Panc1 (cell line): ENCODE data around the gene MSRB2. TPM values are rescaled to one million over a fixed set of nuclear protein-coding genes. Genes with fewer than 3 reads are reported as not detected.

Experiments
- ATAC-seq: fragments of 200-7000 bp; cut with Tn5 transposase; 2 replicates; pipeline ENCODE4 v1.9.1; 2020; ENCODE audit warnings: mild to moderate bottlenecking, moderate library complexity
- BruUV-seq: library from RNA; stranded (reverse); fragments of 400-500 nt; replicated peaks from 2 replicates; lab custom pipeline; 2021; lab: Mats Ljungman, UMichigan
- CTCF ChIA-PET: fragments of 300-600 bp; sonication (Branson Sonifier 250); formaldehyde crosslinking; loops from one replicate; lab custom pipeline; 2022; ENCODE audit warnings: antibody characterized with exemption; lab: Charles Lee
- POLR2A ChIA-PET: fragments of 300-600 bp; sonication (Branson Sonifier 250); formaldehyde crosslinking; loops from one replicate; lab custom pipeline; 2022; ENCODE audit warnings: antibody characterized with exemption; lab: Charles Lee
- DNase-seq: peaks from one replicate; pipeline ENCODE4 v3.0.0-alpha.2; 2010; ENCODE audit warnings: low read depth, low spot score
- H3K27ac ChIP-seq: 2 replicates; pipeline ENCODE4 v1.5.1; 2011; ENCODE audit warnings: mild to moderate bottlenecking, low read length, inconsistent platforms
- H3K27me3 ChIP-seq: fragments of 200-500 bp; sonication (Bioruptor generic); 2 replicates; pipeline ENCODE4 v1.6.0; 2014; ENCODE audit warnings: low read length, inconsistent platforms; ENCODE audit not compliant: control insufficient read depth, insufficient read depth
- H3K36me3 ChIP-seq: fragments of 200-500 bp; sonication (Bioruptor generic); 2 replicates; pipeline ENCODE4 v1.5.1; 2014; ENCODE audit warnings: inconsistent platforms, mild to moderate bottlenecking, low read length, moderate library complexity; ENCODE audit not compliant: control insufficient read depth, insufficient read depth
- H3K4me1 ChIP-seq: 2 replicates; pipeline ENCODE4 v1.5.1; 2011; ENCODE audit warnings: inconsistent platforms, mild to moderate bottlenecking, low read length, moderate library complexity; ENCODE audit not compliant: control insufficient read depth, insufficient read depth
- H3K4me3 ChIP-seq, 2 experiments: 2 replicates each; pipeline ENCODE4 v1.5.1; 2011 to 2012; ENCODE audit warnings: low read depth in 2 of 2, low read length in 2 of 2, mild to moderate bottlenecking in 2 of 2, inconsistent platforms in 1 of 2, moderate library complexity in 1 of 2
- H3K9me3 ChIP-seq: fragments of 200-500 bp; sonication (Bioruptor generic); 2 replicates; pipeline ENCODE4 v1.5.1; 2014; ENCODE audit warnings: low read depth, mild to moderate bottlenecking, inconsistent platforms, low read length, moderate library complexity; ENCODE audit not compliant: control insufficient read depth, insufficient read depth
- POLR2AphosphoS5 ChIP-seq: IDR thresholded peaks from 2 replicates; pipeline ENCODE4 v1.6.1; 2012; ENCODE audit warnings: mild to moderate bottlenecking, low read depth, low read length, moderate library complexity
- SIN3A ChIP-seq: IDR thresholded peaks from 2 replicates; pipeline ENCODE4 v1.6.1; 2012; ENCODE audit warnings: low read depth, mild to moderate bottlenecking, low read length, moderate library complexity, borderline replicate concordance; ENCODE audit not compliant: insufficient read depth
- TCF7L2 ChIP-seq: IDR thresholded peaks from 2 replicates; pipeline ENCODE4 v1.6.1; 2011; ENCODE audit warnings: mild to moderate bottlenecking, low read depth, low read length, inconsistent platforms
- in situ Hi-C: cut with HindIII; loops from 2 replicates; pipeline ENCODE4 v1.10.0; 2016; ENCODE audit warnings: low sequenced_read_pairs, low pct_unique_long_range_greater_than_20kb
- intact Hi-C: fragments of 100-400 bp; cut with micrococcal nuclease; formaldehyde crosslinking; loops from one replicate; pipeline ENCODE4 v1.10.0; 2022; ENCODE audit not compliant: unreplicated experiment
- total RNA-seq: library from RNA; stranded (reverse); gene quantifications from one replicate; pipeline ENCODE4 v1.2.1, GENCODE V29; 2021; ENCODE audit not compliant: unreplicated experiment
- TF ChIP-seq, protein P1 (sequence below): fragments of 450-650 bp; IDR thresholded peaks from 2 replicates; pipeline ENCODE4 v1.5.1; 2017; ENCODE audit warnings: mild to moderate bottlenecking
- TF ChIP-seq, protein P2 (sequence below), 2 experiments: IDR thresholded peaks; 2 replicates each; pipeline ENCODE4 v1.6.1; 2011 to 2012; ENCODE audit warnings: low read depth in 2 of 2, control low read depth in 1 of 2, low read length in 1 of 2, mild to moderate bottlenecking in 1 of 2, moderate library complexity in 1 of 2; ENCODE audit not compliant: insufficient read depth in 1 of 2

Gene MSRB2
- total RNA-seq, 1 experiment from 2014 or later, result 10.7 TPM

DNA sequence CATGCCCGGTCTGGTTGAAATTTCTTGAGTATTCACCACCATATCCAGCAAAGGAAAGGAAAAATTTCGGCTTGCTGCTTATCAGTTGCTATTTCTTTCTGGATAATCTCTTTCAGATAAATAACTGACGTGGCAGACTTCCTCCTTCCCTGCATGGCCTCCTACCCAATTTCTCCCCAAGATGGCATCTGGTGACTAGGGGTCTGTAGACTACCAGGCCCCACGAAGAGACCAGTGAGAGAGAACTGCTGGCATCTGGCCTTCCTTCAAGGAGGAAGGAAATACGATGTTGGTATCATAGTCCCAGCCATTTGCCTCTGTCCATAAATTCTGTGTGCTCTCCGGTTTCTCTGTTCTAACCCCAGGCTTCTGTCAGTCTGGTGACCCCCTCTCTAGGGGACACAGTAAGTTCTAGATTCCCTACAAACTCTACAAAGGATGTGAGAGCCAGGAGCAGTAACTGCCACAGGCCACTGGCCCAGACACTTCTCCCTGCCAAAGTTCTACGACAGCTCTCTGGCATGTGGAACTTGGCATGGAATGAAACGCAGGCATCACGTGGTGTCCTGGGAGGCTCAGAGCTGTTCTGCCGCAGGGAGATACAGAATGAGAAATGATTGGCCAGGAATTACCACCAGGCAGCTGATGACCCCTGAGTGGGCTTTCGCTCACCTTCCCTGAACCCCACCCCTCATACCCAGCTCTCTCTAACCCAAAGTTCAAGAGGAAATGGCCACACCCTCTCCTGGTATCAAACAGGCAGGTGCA, 30.0 kb upstream of the MSRB2 start:
- H3K27me3 ChIP-seq, result no peaks in the 10 kb centered on the region
- no peak overlapping the region for H3K4me3 ChIP-seq
- DNase-seq, result no peak
- TF ChIP-seq, protein P1, sequence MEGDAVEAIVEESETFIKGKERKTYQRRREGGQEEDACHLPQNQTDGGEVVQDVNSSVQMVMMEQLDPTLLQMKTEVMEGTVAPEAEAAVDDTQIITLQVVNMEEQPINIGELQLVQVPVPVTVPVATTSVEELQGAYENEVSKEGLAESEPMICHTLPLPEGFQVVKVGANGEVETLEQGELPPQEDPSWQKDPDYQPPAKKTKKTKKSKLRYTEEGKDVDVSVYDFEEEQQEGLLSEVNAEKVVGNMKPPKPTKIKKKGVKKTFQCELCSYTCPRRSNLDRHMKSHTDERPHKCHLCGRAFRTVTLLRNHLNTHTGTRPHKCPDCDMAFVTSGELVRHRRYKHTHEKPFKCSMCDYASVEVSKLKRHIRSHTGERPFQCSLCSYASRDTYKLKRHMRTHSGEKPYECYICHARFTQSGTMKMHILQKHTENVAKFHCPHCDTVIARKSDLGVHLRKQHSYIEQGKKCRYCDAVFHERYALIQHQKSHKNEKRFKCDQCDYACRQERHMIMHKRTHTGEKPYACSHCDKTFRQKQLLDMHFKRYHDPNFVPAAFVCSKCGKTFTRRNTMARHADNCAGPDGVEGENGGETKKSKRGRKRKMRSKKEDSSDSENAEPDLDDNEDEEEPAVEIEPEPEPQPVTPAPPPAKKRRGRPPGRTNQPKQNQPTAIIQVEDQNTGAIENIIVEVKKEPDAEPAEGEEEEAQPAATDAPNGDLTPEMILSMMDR, result no peak
- TF ChIP-seq TCF7L2, result peak; percentile 61; the same call in 1 of the 2 replicates
- ATAC-seq, result peak; percentile 68
- no peaks in the 10 kb centered on the region for H3K36me3 ChIP-seq
- in situ Hi-C loops, result no loop called here
- ChIA-PET POLR2A (no interaction called here), CTCF (no interaction called here)
- H3K4me1 ChIP-seq, result 0 out of 2 replicates have a peak, but pooled peaks cover 4% of the 10 kb centered on the region
- no TSS peak for BruUV-seq
- H3K27ac ChIP-seq, result no peak overlapping the region
- intact Hi-C loops, result loop anchor here (5.0 to 10.0 kb wide), 2 partner anchors 73 to 1071 kb away; no protein-coding TSS in a partner anchor
- H3K9me3 ChIP-seq, result no peaks in the 10 kb centered on the region

DNA sequence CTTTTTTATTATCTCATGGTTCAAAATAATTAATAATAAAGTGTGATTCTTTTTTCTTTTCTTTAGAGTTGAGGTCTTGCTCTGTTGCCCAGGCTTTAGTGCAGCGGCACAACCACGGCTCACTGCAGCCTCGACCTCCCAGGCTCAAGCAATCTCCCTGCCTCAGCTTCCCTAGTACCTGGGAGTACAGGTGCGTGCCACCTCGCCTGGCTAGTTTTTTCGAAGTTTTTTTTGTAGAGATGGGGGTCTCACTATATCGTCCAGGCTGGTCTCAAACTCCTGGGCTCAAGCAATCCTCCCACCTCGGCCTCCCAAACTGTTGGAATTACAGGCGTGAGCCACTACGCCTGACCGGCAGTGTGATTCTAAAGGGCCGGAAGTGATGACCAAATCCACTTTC, 28.0 kb upstream of the MSRB2 start:
- ChIA-PET POLR2A (no interaction called here), CTCF (no interaction called here)
- no peaks in the 10 kb centered on the region for H3K9me3 ChIP-seq
- intact Hi-C loops, result loop anchor here (5.0 to 10.0 kb wide), 2 partner anchors 75 to 1073 kb away; no protein-coding TSS in a partner anchor
- no TSS peak for BruUV-seq
- no peak for TF ChIP-seq SIN3A
- no peak for TF ChIP-seq POLR2AphosphoS5
- TF ChIP-seq, protein P2, sequence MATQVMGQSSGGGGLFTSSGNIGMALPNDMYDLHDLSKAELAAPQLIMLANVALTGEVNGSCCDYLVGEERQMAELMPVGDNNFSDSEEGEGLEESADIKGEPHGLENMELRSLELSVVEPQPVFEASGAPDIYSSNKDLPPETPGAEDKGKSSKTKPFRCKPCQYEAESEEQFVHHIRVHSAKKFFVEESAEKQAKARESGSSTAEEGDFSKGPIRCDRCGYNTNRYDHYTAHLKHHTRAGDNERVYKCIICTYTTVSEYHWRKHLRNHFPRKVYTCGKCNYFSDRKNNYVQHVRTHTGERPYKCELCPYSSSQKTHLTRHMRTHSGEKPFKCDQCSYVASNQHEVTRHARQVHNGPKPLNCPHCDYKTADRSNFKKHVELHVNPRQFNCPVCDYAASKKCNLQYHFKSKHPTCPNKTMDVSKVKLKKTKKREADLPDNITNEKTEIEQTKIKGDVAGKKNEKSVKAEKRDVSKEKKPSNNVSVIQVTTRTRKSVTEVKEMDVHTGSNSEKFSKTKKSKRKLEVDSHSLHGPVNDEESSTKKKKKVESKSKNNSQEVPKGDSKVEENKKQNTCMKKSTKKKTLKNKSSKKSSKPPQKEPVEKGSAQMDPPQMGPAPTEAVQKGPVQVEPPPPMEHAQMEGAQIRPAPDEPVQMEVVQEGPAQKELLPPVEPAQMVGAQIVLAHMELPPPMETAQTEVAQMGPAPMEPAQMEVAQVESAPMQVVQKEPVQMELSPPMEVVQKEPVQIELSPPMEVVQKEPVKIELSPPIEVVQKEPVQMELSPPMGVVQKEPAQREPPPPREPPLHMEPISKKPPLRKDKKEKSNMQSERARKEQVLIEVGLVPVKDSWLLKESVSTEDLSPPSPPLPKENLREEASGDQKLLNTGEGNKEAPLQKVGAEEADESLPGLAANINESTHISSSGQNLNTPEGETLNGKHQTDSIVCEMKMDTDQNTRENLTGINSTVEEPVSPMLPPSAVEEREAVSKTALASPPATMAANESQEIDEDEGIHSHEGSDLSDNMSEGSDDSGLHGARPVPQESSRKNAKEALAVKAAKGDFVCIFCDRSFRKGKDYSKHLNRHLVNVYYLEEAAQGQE (IDR thresholded peaks at IDR 0.05; ENCODE audit: insufficient read depth in 1 of 2, low read depth in 2 of 2, low read length in 1 of 2), result no peak
- TF ChIP-seq TCF7L2, result no peak
- TF ChIP-seq, protein P1, result no peak
- H3K27ac ChIP-seq, result no peak overlapping the region
- no peaks in the 10 kb centered on the region for H3K36me3 ChIP-seq
- H3K4me3 ChIP-seq, result no peak overlapping the region
- H3K4me1 ChIP-seq, result 0 out of 2 replicates have a peak, but pooled peaks cover 4% of the 10 kb centered on the region
- DNase-seq, result no peak
- in situ Hi-C loops, result no loop called here
- ATAC-seq, result no peak
- no peaks in the 10 kb centered on the region for H3K27me3 ChIP-seq
